Stimulated activated CD4-positive, alpha-beta T cell treated with anti-CD3 and anti-CD28 coated beads, Interleukin-4, amount 100 ng/mL, for 1 hour (primary cell): ENCODE data around the gene BOLA3.
"Not testable (repeated sequence)": the region's sequence is repeated elsewhere in the genome, so short reads cannot be mapped to it uniquely, and the experiment has no call there.

Experiments
- DNase-seq: peaks from one replicate; pipeline ENCODE4 v3.0.0-alpha.2; 2020

Gene BOLA3

GRCh38 chr2:74101574-74102300 lies 46.0 kb downstream of the BOLA3 start:
- DNase-seq, result no peak

- DNase-seq, result no peak
Measured at GRCh38 chr2:74100254-74101216, 47.2 kb downstream of the BOLA3 start.

GRCh38 chr2:74099835-74100234 lies 47.9 kb downstream of the BOLA3 start:
- no peak for DNase-seq

- DNase-seq, result no peak
Measured at GRCh38 chr2:74099271-74099670, 48.4 kb downstream of the BOLA3 start.

GRCh38 chr2:74097574-74097973 lies 50.1 kb downstream of the BOLA3 start:
- no peak for DNase-seq

GRCh38 chr2:74096052-74096451 lies 51.7 kb downstream of the BOLA3 start:
- no peak for DNase-seq

GRCh38 chr2:74095632-74096031 lies 52.1 kb downstream of the BOLA3 start:
- no peak for DNase-seq

- DNase-seq, result no peak
Measured at GRCh38 chr2:74094291-74094690, 53.4 kb downstream of the BOLA3 start.

- DNase-seq, result no peak
Measured at GRCh38 chr2:74093840-74094239, 53.9 kb downstream of the BOLA3 start.

GRCh38 chr2:74093426-74093825 lies 54.3 kb downstream of the BOLA3 start:
- DNase-seq, result no peak

GRCh38 chr2:74092275-74092674 lies 55.4 kb downstream of the BOLA3 start:
- no peak for DNase-seq

GRCh38 chr2:74091391-74091790 lies 56.3 kb downstream of the BOLA3 start:
- no peak for DNase-seq

- no peak for DNase-seq
Measured at GRCh38 chr2:74089816-74090745, 57.6 kb downstream of the BOLA3 start.

- DNase-seq, result not testable (repeated sequence)
Measured at GRCh38 chr2:74088676-74089075, 59.0 kb downstream of the BOLA3 start.

- no peak for DNase-seq
Measured at GRCh38 chr2:74087696-74088095, 60.0 kb downstream of the BOLA3 start.

GRCh38 chr2:74086021-74086420 lies 61.7 kb downstream of the BOLA3 start:
- no peak for DNase-seq
